ENCODE data around the gene NOL3.

DNA sequence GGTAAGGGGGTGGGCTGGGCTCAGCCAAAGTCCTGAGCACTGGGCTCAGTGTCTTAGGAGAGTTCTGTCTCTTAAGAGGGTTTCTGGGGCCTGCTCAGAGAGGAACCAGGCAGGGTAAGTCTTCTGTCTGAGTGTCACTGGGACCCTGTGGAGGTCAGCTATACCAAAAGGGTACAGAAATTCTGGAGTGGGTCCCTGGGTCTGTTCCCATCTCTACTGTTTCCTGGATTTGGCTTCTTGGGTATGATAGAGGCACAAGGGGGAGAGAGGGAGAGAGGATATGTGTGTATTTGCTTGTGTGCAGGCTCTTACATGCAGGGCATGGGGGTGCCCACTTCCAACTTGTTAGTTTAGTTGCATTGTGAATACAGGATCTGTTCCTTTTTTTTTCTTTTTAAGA is 23.2 kb downstream of the NOL3 start:
- TF ChIP-seq CBFB (CRISPR knock-in tag; IDR thresholded peaks at IDR 0.05; ENCODE audit: low read depth) (no peak), NFATC4 (CRISPR knock-in tag; IDR thresholded peaks at IDR 0.05) (no peak), FOXK1 (CRISPR knock-in tag; IDR thresholded peaks at IDR 0.05) (no peak), SOX15 (CRISPR knock-in tag; IDR thresholded peaks at IDR 0.05) (no peak), SMAD4 (CRISPR knock-in tag; IDR thresholded peaks at IDR 0.05) (no peak)
- TF ChIP-seq, protein P1, sequence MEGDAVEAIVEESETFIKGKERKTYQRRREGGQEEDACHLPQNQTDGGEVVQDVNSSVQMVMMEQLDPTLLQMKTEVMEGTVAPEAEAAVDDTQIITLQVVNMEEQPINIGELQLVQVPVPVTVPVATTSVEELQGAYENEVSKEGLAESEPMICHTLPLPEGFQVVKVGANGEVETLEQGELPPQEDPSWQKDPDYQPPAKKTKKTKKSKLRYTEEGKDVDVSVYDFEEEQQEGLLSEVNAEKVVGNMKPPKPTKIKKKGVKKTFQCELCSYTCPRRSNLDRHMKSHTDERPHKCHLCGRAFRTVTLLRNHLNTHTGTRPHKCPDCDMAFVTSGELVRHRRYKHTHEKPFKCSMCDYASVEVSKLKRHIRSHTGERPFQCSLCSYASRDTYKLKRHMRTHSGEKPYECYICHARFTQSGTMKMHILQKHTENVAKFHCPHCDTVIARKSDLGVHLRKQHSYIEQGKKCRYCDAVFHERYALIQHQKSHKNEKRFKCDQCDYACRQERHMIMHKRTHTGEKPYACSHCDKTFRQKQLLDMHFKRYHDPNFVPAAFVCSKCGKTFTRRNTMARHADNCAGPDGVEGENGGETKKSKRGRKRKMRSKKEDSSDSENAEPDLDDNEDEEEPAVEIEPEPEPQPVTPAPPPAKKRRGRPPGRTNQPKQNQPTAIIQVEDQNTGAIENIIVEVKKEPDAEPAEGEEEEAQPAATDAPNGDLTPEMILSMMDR (IDR thresholded peaks at IDR 0.05): no peak
- TF ChIP-seq, protein P2, sequence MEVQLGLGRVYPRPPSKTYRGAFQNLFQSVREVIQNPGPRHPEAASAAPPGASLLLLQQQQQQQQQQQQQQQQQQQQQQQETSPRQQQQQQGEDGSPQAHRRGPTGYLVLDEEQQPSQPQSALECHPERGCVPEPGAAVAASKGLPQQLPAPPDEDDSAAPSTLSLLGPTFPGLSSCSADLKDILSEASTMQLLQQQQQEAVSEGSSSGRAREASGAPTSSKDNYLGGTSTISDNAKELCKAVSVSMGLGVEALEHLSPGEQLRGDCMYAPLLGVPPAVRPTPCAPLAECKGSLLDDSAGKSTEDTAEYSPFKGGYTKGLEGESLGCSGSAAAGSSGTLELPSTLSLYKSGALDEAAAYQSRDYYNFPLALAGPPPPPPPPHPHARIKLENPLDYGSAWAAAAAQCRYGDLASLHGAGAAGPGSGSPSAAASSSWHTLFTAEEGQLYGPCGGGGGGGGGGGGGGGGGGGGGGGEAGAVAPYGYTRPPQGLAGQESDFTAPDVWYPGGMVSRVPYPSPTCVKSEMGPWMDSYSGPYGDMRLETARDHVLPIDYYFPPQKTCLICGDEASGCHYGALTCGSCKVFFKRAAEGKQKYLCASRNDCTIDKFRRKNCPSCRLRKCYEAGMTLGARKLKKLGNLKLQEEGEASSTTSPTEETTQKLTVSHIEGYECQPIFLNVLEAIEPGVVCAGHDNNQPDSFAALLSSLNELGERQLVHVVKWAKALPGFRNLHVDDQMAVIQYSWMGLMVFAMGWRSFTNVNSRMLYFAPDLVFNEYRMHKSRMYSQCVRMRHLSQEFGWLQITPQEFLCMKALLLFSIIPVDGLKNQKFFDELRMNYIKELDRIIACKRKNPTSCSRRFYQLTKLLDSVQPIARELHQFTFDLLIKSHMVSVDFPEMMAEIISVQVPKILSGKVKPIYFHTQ (CRISPR knock-in tag; IDR thresholded peaks at IDR 0.05): no peak
- TF ChIP-seq, protein P3, sequence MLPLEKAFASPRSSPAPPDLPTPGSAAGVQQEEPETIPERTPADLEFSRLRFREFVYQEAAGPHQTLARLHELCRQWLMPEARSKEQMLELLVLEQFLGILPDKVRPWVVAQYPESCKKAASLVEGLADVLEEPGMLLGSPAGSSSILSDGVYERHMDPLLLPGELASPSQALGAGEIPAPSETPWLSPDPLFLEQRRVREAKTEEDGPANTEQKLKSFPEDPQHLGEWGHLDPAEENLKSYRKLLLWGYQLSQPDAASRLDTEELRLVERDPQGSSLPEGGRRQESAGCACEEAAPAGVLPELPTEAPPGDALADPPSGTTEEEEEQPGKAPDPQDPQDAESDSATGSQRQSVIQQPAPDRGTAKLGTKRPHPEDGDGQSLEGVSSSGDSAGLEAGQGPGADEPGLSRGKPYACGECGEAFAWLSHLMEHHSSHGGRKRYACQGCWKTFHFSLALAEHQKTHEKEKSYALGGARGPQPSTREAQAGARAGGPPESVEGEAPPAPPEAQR (CRISPR knock-in tag; IDR thresholded peaks at IDR 0.05): no peak
- TF ChIP-seq, protein P4, sequence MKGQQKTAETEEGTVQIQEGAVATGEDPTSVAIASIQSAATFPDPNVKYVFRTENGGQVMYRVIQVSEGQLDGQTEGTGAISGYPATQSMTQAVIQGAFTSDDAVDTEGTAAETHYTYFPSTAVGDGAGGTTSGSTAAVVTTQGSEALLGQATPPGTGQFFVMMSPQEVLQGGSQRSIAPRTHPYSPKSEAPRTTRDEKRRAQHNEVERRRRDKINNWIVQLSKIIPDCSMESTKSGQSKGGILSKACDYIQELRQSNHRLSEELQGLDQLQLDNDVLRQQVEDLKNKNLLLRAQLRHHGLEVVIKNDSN (CRISPR knock-in tag; IDR thresholded peaks at IDR 0.05): no peak
